Measurements from ENCODE around the gene C12orf42.

C12orf42 gene

GRCh38 chr12:103336940-103337339, 158.8 kb downstream of the C12orf42 start:
- no peak for DNase-seq (ENCODE audit: low spot score)

GRCh38 chr12:103334466-103334865, 161.3 kb downstream of the C12orf42 start:
- no peak for DNase-seq (ENCODE audit: low spot score)

- DNase-seq (ENCODE audit: low spot score) = no peak
These were observed 162.1 kb downstream of the C12orf42 start for GRCh38 chr12:103333676-103334075.

GRCh38 chr12:103331643-103332042, 164.1 kb downstream of the C12orf42 start:
- no peak for DNase-seq (ENCODE audit: low spot score)

DNA sequence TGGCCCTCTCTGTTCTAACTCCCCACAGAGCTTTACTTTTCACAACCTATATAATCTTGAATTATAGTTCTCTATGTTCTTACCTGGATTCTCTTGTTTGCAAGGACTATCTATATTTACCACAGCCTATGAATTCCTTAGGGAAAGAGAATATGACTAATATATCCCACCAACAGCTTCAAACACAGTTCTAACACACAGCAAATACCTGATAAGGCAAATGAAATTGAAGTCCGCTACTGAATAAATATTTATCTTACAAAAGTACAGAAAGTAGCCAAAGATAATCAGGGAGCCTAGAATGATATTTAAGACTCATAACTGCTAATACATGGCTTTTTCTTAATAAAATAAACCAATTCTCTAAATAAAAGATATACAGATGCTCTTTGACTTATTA, 165.1 kb downstream of the C12orf42 start:
- DNase-seq (ENCODE audit: low spot score) = no peak

- no peak for DNase-seq (ENCODE audit: low spot score)
These were observed 168.1 kb downstream of the C12orf42 start for GRCh38 chr12:103327676-103328075.

- DNase-seq (ENCODE audit: low spot score) = no peak
These were observed 169.6 kb downstream of the C12orf42 start for GRCh38 chr12:103326190-103326589.

- DNase-seq (ENCODE audit: low spot score) = no peak
These were observed 177.2 kb downstream of the C12orf42 start for GRCh38 chr12:103318566-103318965.

- no peak for DNase-seq (ENCODE audit: low spot score)
These were observed 178.5 kb downstream of the C12orf42 start for GRCh38 chr12:103317220-103317619.

DNA sequence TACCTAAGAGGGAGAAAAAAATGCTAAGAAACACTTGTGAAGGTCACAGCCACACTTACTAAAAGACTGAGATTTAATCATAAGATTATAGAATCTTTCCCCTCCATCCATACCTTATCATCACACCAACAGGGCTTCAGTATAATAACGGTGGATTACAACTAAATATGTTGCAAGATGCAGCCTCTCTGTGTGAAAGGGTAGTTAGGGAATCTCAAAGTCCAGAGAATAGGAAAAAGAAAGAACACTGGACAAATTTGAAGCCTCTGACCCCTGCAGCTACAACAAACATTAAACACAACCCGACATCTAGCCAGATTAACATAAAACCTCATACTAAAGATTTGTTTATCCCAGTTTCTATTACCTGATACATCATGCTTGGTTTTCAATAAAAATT, 181.0 kb downstream of the C12orf42 start:
- DNase-seq (ENCODE audit: low spot score) = no peak

GRCh38 chr12:103313894-103314293, 181.9 kb downstream of the C12orf42 start:
- no peak for DNase-seq (ENCODE audit: low spot score)

DNA sequence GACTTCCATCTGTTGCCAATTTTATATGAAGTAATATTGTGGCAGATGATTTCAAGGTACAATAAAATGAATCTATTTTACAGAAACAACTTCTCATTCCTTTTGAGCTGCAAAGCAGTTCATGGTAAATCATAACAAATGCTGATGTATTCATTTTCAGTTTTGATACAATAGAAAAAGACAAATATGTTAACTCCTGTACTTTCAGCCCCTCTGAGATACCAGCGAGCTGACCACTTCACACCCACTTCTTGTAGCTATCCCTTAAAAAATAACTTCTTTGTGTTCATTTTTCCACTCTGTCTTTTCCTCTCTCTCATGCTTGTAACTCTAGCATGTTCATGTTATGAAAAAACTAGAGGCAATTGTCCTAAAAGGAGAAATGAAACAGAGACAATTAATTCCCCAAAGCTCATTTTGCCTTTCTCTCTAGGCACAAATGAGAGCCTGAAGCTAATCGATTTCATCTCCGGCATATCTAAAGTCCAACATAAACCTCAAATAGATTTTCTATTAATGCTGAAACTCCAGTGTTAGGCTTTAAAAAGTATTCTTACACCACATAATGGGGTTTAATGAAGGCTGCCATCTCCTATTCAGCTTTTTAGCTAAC, 182.9 kb downstream of the C12orf42 start:
- DNase-seq (ENCODE audit: low spot score) = no peak

- no peak for DNase-seq (ENCODE audit: low spot score)
These were observed 185.1 kb downstream of the C12orf42 start for GRCh38 chr12:103310546-103311270.

DNA sequence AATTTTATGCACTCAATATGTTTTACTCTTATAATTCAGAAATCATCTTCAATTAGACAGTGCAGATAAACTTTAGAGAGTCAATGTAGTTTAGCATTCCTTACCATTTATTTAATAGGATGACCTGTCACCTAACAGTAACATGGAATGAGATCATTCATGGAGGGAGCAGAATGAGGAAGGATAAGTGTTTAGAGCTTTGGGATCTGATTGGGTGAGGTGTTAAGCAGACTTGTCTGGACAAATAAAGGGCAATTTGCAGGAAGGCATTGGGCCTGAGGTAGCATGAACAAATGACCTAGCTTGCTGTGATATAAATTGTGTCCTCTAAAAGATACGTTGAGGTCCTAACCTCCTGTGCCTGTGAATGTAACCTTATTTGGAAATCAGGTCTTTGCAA, 187.4 kb downstream of the C12orf42 start:
- DNase-seq (ENCODE audit: low spot score) = no peak

DNA sequence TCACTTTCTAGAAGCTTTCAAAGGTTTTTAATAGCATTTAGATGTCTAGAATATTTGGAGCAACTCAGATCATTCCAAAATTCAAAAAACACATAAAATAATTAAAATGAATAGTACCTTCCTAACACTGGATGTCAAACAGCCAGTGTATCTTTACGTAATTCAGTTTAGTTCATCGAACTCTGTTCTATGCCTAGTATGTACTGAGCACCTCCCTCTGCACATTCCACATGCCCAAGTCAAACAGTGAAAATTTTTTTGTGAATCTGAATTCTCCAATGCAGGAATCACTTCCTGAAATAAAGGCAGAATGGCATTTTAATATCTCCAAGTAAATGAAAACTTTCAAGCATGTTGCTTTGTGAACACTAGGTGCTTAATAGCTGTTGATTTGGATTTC, 192.3 kb downstream of the C12orf42 start:
- DNase-seq (ENCODE audit: low spot score) = no peak

DNA sequence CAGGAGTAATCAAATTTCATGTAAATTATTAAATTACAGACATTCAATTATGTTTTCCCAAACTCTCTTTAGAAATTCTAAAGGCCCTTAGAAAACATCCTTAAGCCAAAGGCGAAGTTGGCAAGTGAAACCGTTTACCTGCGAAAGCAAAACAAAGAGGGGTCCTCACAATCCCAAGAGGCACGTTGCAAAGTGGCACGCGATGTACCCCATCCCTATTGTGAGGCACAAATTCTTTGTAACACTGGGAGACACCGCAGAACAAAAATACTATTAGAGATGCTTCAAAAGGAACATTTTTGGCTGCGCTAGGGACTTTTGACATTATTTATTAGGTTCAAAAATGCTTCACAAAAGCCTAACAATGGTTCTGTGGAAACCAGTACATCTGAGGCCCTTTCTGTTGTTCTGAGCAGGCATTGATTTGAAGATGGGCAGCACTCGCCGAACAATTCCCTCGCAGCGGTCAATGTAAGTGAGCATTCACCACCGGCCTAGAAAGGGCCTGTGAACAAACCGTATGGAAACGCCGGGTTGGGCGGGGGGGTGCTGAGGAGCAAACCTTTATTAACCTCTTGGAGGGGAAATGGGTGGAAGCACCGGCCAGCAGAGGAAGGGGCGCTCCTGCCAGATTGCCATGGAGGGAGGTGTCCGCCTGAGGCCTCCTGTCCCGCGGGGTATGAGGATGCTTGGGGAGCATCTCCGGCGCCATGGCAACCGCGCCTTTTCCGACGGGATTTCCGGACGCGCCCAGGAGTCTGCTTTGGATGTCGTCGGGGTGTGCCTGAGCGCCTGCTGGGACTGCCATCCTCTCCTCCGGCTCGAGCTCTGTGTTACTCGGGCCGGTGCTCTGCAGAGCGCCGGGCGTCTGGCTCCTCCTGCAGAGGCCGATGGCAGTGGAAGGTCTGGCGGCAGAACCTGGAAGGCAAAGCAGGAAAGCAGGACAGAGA, 193.9 kb downstream of the C12orf42 start:
- DNase-seq (ENCODE audit: low spot score) = no peak

DNA sequence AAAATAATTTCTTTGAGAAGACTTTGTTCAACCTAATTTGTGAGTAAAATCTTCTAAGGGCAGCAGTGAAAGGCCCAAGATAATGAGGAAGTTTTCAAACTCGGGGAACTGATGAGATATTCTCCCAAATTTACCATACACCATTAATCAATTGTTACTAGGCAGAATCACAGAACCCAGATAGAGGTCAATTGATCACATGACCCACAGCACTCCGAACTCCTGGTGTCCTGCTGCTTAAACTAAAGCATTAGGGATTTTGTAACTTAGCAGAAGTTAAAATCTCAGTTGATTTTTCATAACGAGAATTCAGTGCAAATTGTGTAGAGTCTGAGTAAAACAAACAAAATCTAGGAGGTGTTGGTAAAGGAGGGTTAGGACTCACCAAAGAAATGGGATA, 207.8 kb downstream of the C12orf42 start:
- DNase-seq (ENCODE audit: low spot score) = no peak

DNA sequence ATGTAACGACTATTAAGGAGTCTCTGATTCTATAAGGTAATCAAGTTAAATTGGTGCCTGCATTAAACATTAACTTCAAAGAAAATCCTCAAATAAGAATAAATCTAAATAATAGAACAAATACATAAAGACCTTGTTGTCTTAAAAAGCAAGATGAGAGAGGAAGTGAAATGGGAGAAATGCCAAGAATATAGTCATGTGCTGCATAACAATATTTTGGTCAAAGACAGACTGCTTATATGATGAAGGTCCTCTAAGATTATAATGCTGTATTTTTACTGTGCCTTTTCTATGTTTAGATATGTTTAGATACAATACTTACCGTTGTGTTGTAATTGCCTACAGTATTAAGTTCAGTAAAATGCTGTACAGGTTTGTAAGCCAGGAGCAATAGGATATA, 213.6 kb downstream of the C12orf42 start:
- DNase-seq (ENCODE audit: low spot score) = no peak

GRCh38 chr12:103279444-103279843, 216.3 kb downstream of the C12orf42 start:
- no peak for DNase-seq (ENCODE audit: low spot score)

DNA sequence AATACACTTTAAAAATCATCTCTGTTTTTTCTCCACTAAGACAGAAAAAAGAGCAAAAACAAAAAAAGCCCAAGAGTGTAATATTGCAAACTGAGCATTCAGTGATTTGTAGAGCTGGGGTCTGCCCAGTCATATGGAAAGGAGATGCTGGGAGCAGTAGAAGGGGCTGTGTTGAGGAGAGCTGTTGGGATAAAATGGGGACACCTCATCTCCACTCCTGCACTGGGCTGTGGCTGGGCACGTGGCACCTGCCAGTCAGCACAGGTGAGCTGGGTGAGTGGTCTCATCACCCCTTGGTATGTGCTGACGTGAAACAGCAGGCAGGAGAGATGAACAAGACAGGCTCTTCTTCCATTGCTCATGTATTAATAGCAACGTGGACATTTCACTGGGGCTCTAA, 217.4 kb downstream of the C12orf42 start:
- DNase-seq (ENCODE audit: low spot score) = no peak

DNA sequence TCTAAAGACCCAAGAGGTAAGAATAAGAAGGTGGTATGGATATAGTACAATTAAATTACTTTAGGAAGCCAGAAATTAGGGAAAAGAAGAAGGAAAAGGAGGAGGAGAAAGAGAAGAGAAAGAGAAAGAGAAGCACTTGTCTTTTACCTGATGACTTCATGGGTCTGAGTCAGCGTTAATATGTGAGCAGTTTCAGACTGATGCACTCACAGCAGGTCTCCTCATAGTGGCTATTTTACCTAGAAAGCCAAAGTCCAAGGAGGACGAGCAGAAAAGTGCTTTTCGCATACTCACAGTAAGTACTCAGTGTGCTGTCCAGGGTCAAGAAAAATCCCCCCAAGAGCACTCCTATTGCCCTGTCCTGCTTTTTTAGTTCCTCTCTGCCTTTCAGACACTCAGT, 222.1 kb downstream of the C12orf42 start:
- no peak for DNase-seq (ENCODE audit: low spot score)

- no peak for DNase-seq (ENCODE audit: low spot score)
These were observed 222.8 kb downstream of the C12orf42 start for GRCh38 chr12:103272949-103273348.

DNA sequence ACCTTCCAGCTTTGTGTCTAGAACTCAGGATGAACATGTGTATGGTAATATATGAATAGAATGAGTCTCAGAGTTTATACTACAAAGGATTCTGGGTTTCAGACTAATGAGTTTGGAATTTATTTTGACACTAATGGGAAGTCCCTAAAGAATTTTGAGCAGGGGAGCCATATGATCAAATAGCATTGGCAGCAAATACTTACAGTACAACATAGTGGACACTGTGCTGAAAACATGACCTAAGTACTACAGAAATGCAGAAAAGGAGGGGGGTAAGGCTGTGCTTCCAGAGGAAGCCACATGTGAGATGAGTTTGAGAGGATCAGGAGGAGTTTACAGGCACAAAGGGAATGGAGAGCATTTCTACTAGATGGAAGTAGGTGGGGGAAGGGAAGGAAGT, 225.8 kb downstream of the C12orf42 start:
- DNase-seq (ENCODE audit: low spot score) = no peak
